Body of pancreas (tissue), 4 donors: ENCODE results near the gene CCDC12.

ENCODE experiments used
- CTCF ChIP-seq, 7 experiments: fragments of 450-650 bp in 4 of 7; fragments of 200-600 bp in 3 of 7; sonication (generic) in 3 of 7; IDR thresholded peaks; one replicate each; pipeline ENCODE4 v1.5.1; 2016 to 2019; ENCODE audit warnings: antibody characterized with exemption in 7 of 7
- POLR2A ChIP-seq, 3 donors: fragments of 450-650 bp; IDR thresholded peaks; one replicate each; pipeline ENCODE4 v1.6.1; 2016; ENCODE audit warnings: antibody characterized with exemption in 3 of 3, mild to moderate bottlenecking in 2 of 3

GRCh38 chr3:46946856-46947545, 29.5 kb downstream of the CCDC12 start:
- TF ChIP-seq CTCF (IDR thresholded peaks at IDR 0.05) (no peak), POLR2A (IDR thresholded peaks at IDR 0.05) (no peak)
